WTC11 (cell line): ENCODE data around the gene BMP6. TPM values are rescaled to one million over a fixed set of nuclear protein-coding genes. Genes with fewer than 3 reads are reported as not detected.

Experiments used
- ATAC-seq: fragments of 200-7000 bp; cut with Tn5 transposase; 2 replicates; pipeline ENCODE4 v1.10.0; 2021; ENCODE audit warnings: mild to moderate bottlenecking, moderate library complexity
- CTCF ChIA-PET: fragments of 300-600 bp; sonication (Branson Sonifier 250); formaldehyde crosslinking; loops from one replicate; lab custom pipeline; 2021; ENCODE audit warnings: antibody characterized with exemption; lab: Charles Lee
- POLR2A ChIA-PET: fragments of 350-600 bp; sonication (Branson Sonifier 250); formaldehyde crosslinking; loops from one replicate; lab custom pipeline; 2021; ENCODE audit warnings: antibody characterized with exemption; lab: Charles Lee
- DNase-seq: peaks from one replicate; pipeline ENCODE4 v3.0.0; 2021; ENCODE audit warnings: low spot score
- H3K27ac Mint-ChIP-seq: 2 replicates; pipeline ENCODE4 v1.8.0; 2021; ENCODE audit warnings: mixed read lengths
- H3K27me3 Mint-ChIP-seq: 2 replicates; pipeline ENCODE4 v1.8.0; 2021; ENCODE audit warnings: low read depth, mild to moderate bottlenecking, moderate library complexity, mixed read lengths
- H3K36me3 Mint-ChIP-seq: 2 replicates; pipeline ENCODE4 v1.8.0; 2021; ENCODE audit warnings: mixed read lengths
- H3K4me1 Mint-ChIP-seq: 2 replicates; pipeline ENCODE4 v1.8.0; 2022; ENCODE audit warnings: mixed read lengths
- H3K4me3 Mint-ChIP-seq: 2 replicates; pipeline ENCODE4 v1.8.0; 2021; ENCODE audit warnings: mild to moderate bottlenecking, moderate library complexity, mixed read lengths
- H3K9me3 Mint-ChIP-seq: 2 replicates; pipeline ENCODE4 v1.8.0; 2021; ENCODE audit warnings: mixed read lengths
- ATF2 ChIP-seq: sonication (generic); formaldehyde crosslinking; IDR thresholded peaks from 2 replicates; pipeline ENCODE4 v1.8.1; 2022; ENCODE audit warnings: low read depth, missing genetic modification reagents, borderline replicate concordance
- ATF3 ChIP-seq: sonication (generic); formaldehyde crosslinking; conservative IDR thresholded peaks from 2 replicates; pipeline ENCODE4 v1.8.1; 2022; ENCODE audit warnings: mild to moderate bottlenecking, missing genetic modification reagents
- ELF4 ChIP-seq: sonication (generic); formaldehyde crosslinking; IDR thresholded peaks from 2 replicates; pipeline ENCODE4 v1.8.1; 2022; ENCODE audit warnings: low read depth, mild to moderate bottlenecking, moderate library complexity, missing genetic modification reagents
- ETV6 ChIP-seq: sonication (generic); formaldehyde crosslinking; IDR thresholded peaks from 2 replicates; pipeline ENCODE4 v1.8.1; 2022; ENCODE audit warnings: mild to moderate bottlenecking, missing genetic modification reagents
- FOXK1 ChIP-seq: sonication (generic); formaldehyde crosslinking; IDR thresholded peaks from 2 replicates; pipeline ENCODE4 v1.8.0; 2022; ENCODE audit warnings: mild to moderate bottlenecking, moderate library complexity, missing genetic modification reagents
- GABPB1 ChIP-seq: sonication (generic); formaldehyde crosslinking; IDR thresholded peaks from 2 replicates; pipeline ENCODE4 v1.8.1; 2023; ENCODE audit warnings: mild to moderate bottlenecking, missing genetic modification reagents
- KAT7 ChIP-seq: sonication (generic); formaldehyde crosslinking; IDR thresholded peaks from 2 replicates; pipeline ENCODE4 v1.8.1; 2023; ENCODE audit warnings: missing genetic modification reagents, mild to moderate bottlenecking, borderline replicate concordance
- MYBL2 ChIP-seq: sonication (generic); formaldehyde crosslinking; IDR thresholded peaks from 2 replicates; pipeline ENCODE4 v1.8.1; 2023; ENCODE audit warnings: mild to moderate bottlenecking, moderate library complexity, missing genetic modification reagents
- NFYB ChIP-seq: sonication (generic); formaldehyde crosslinking; conservative IDR thresholded peaks from 2 replicates; pipeline ENCODE4 v1.8.0; 2022; ENCODE audit warnings: low read depth, missing genetic modification reagents
- NR2C2 ChIP-seq: sonication (generic); formaldehyde crosslinking; IDR thresholded peaks from 2 replicates; pipeline ENCODE4 v1.8.0; 2022; ENCODE audit warnings: mild to moderate bottlenecking, missing genetic modification reagents
- NR3C1 ChIP-seq: sonication (generic); formaldehyde crosslinking; conservative IDR thresholded peaks from 2 replicates; pipeline ENCODE4 v1.8.1; 2023; ENCODE audit warnings: low read depth, mild to moderate bottlenecking, missing genetic modification reagents
- PRRX2 ChIP-seq: fragments of 250-450 bp; sonication (Bioruptor Pico); IDR thresholded peaks from 2 replicates; pipeline ENCODE4 v1.8.0; 2021; ENCODE audit warnings: mild to moderate bottlenecking
- SMAD3 ChIP-seq: sonication (generic); formaldehyde crosslinking; IDR thresholded peaks from 2 replicates; pipeline ENCODE4 v1.8.0; 2022; ENCODE audit warnings: missing genetic modification reagents, mild to moderate bottlenecking, borderline replicate concordance
- SMAD4 ChIP-seq: sonication (generic); formaldehyde crosslinking; IDR thresholded peaks from 2 replicates; pipeline ENCODE4 v1.8.0; 2022; ENCODE audit warnings: mild to moderate bottlenecking, missing genetic modification reagents
- ZNF138 ChIP-seq: sonication (generic); formaldehyde crosslinking; conservative IDR thresholded peaks from 2 replicates; pipeline ENCODE4 v1.8.1; 2022; ENCODE audit warnings: mild to moderate bottlenecking, moderate library complexity, missing genetic modification reagents
- ZNF281 ChIP-seq: sonication (generic); formaldehyde crosslinking; IDR thresholded peaks from 2 replicates; pipeline ENCODE4 v1.8.0; 2023; ENCODE audit warnings: mild to moderate bottlenecking, missing genetic modification reagents
- ZNF532 ChIP-seq: fragments of 250-450 bp; sonication (Bioruptor Pico); IDR thresholded peaks from 2 replicates; pipeline ENCODE4 v1.9.0; 2021; ENCODE audit warnings: mild to moderate bottlenecking, borderline replicate concordance
- total RNA-seq: library from RNA; stranded (reverse); gene quantifications from 3 replicates; pipeline ENCODE4 v1.2.3, GENCODE V29; 2021
- TF ChIP-seq, protein P1 (sequence below): sonication (generic); formaldehyde crosslinking; IDR thresholded peaks from 2 replicates; pipeline ENCODE4 v1.8.1; 2023; ENCODE audit warnings: mild to moderate bottlenecking, missing genetic modification reagents
- TF ChIP-seq, protein P2 (sequence below): sonication (generic); formaldehyde crosslinking; IDR thresholded peaks from 2 replicates; pipeline ENCODE4 v1.8.1; 2023; ENCODE audit warnings: mild to moderate bottlenecking, missing genetic modification reagents, moderate library complexity

BMP6 gene
- total RNA-seq, 1 experiment from 2014 or later: 1.0 TPM

GRCh38 chr6:7902867-7903266 is 177.0 kb downstream of the BMP6 start (continued):
- TF ChIP-seq ZNF281 (CRISPR knock-in tag) (no peak), SMAD3 (CRISPR knock-in tag) (no peak)

DNA sequence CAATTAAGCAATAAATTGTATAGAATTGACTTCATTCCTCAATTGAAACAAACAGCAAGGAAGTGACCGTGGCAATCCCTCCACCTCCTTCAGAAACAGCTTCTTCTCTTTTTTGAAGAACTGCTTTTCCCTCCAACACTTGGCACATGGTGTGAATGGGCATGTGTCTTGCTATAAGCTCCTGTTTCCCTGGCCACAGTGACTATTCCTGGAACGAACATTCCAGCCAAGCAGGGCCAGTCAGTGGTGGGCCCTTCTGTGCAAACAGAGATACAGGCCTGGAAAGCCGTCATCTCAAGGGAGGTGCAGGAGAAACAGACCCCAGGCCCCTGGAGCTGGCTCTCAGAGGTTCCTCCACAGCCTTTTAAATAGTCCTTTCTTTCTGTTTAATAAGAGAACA is 177.8 kb downstream of the BMP6 start:
- Mint-ChIP-seq H3K27me3 (no peaks in the 10 kb centered on the region), H3K4me3 (no peak overlapping the region), H3K36me3 (peaks cover 54% of the 10 kb centered on the region), H3K4me1 (0 out of 2 replicates have a peak, but pooled peaks cover 2% of the 10 kb centered on the region), H3K9me3 (no peaks in the 10 kb centered on the region), H3K27ac (no peak overlapping the region)
- no peak for DNase-seq
- no peak for ATAC-seq
- TF ChIP-seq, protein P1, sequence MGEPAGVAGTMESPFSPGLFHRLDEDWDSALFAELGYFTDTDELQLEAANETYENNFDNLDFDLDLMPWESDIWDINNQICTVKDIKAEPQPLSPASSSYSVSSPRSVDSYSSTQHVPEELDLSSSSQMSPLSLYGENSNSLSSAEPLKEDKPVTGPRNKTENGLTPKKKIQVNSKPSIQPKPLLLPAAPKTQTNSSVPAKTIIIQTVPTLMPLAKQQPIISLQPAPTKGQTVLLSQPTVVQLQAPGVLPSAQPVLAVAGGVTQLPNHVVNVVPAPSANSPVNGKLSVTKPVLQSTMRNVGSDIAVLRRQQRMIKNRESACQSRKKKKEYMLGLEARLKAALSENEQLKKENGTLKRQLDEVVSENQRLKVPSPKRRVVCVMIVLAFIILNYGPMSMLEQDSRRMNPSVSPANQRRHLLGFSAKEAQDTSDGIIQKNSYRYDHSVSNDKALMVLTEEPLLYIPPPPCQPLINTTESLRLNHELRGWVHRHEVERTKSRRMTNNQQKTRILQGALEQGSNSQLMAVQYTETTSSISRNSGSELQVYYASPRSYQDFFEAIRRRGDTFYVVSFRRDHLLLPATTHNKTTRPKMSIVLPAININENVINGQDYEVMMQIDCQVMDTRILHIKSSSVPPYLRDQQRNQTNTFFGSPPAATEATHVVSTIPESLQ: no peak
- TF ChIP-seq SMAD4 (CRISPR knock-in tag) (no peak), ATF2 (CRISPR knock-in tag) (no peak), MYBL2 (no peak), KAT7 (CRISPR knock-in tag) (no peak), NFYB (CRISPR knock-in tag) (no peak), PRRX2 (CRISPR knock-in tag) (no peak), NR3C1 (CRISPR knock-in tag) (no peak)
- TF ChIP-seq, protein P2, sequence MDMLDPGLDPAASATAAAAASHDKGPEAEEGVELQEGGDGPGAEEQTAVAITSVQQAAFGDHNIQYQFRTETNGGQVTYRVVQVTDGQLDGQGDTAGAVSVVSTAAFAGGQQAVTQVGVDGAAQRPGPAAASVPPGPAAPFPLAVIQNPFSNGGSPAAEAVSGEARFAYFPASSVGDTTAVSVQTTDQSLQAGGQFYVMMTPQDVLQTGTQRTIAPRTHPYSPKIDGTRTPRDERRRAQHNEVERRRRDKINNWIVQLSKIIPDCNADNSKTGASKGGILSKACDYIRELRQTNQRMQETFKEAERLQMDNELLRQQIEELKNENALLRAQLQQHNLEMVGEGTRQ (CRISPR knock-in tag): no peak
- ChIA-PET CTCF (no interaction called here), POLR2A (no interaction called here)

- Mint-ChIP-seq H3K36me3 (peaks cover 44% of the 10 kb centered on the region), H3K4me3 (no peak overlapping the region), H3K4me1 (peaks cover 9% of the 10 kb centered on the region), H3K27ac (peak overlapping the region; percentile 45), H3K9me3 (no peaks in the 10 kb centered on the region), H3K27me3 (no peaks in the 10 kb centered on the region)
- ChIA-PET CTCF (no interaction called here), POLR2A (no interaction called here)
- no peak for ATAC-seq
- no peak for TF ChIP-seq ETV6 (CRISPR knock-in tag)
- DNase-seq: no peak
Observed at GRCh38 chr6:7904654-7905319, 178.9 kb downstream of the BMP6 start.

DNA sequence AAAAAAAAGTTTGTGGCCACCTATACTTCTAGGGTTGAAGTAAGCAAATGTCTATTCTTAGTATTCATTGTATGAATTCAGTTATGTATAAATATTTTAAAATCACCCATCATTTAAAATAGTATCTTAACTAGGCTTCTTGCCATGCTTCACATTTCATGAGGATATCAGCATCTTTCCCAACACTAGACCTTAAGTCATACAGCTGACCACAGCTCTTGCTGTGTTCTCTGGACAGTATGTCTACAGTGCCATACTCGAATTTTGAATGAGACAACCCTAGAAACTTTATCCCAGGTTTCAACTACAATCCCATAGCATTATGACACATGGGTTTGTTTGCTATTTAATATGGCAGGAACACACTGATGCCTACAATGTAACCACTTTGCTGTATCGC is 179.5 kb downstream of the BMP6 start:
- Mint-ChIP-seq H3K4me1 (peaks cover 9% of the 10 kb centered on the region), H3K27ac (no peak overlapping the region), H3K9me3 (no peaks in the 10 kb centered on the region), H3K4me3 (no peak overlapping the region), H3K27me3 (no peaks in the 10 kb centered on the region), H3K36me3 (peaks cover 38% of the 10 kb centered on the region)
- ATAC-seq (no peak), DNase-seq (no peak)
- ChIA-PET CTCF (no interaction called here), POLR2A (no interaction called here)
- TF ChIP-seq ZNF138 (CRISPR knock-in tag) (no peak), FOXK1 (CRISPR knock-in tag) (no peak), ATF3 (CRISPR knock-in tag) (no peak), GABPB1 (CRISPR knock-in tag) (no peak), ZNF532 (CRISPR knock-in tag) (no peak), NR2C2 (CRISPR knock-in tag) (no peak), PRRX2 (CRISPR knock-in tag) (no peak), ELF4 (no peak)
